Measurements from ENCODE around the gene SEPTIN1. TPM values are rescaled to one million over a fixed set of nuclear protein-coding genes. Genes with fewer than 3 reads are reported as not detected.

SEPTIN1 gene
- total and polyA plus RNA-seq, 2 of the 13 experiments (the other 11 are each of a cell fraction or from before 2014, with no cell fraction given): 0.18 to 0.67 TPM

DNA sequence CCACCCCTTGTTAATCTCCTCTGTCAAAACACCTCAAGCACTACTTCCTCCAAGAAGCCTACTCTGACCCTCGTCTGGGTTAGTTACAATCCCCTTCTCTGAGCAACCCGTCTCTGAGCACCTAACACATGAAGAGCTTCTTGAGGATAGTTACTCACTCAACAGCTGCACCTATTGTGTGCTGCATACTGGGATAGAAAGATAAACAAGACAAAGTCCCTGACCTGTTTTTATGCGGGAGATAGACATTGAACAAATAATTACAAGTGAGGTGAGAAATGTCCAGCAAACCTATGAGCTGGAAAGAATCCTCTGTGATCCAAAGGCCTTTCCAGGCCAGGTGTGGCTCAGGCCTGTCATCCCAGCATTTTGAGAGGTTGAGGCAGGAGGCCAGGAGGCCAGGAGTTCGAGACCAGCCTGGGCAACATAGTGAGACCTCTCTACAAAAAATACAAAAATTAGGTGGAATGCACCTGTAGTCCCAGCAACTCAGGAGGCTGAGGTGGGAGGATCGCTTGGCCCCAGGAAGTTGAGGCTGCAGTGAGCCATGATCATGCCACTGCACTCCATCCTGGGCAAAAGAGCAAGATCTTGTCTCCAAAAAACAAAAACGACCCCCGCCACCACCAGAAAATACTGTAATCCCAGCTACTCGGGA lies 19.5 kb upstream of the SEPTIN1 start (continued):
- TF ChIP-seq ZNF337 (CRISPR knock-in tag; IDR thresholded peaks at IDR 0.05; ENCODE audit: borderline replicate concordance, low read depth): peak; percentile 83; the same call in 1 of the 2 replicates
- TF ChIP-seq ZSCAN31 (CRISPR knock-in tag; IDR thresholded peaks at IDR 0.05; ENCODE audit: low read depth): no peak
- TF ChIP-seq NAIF1 (CRISPR knock-in tag; IDR thresholded peaks at IDR 0.05; ENCODE audit: borderline replicate concordance): no peak
- TF ChIP-seq MIER3 (CRISPR knock-in tag; IDR thresholded peaks at IDR 0.05; ENCODE audit: borderline replicate concordance): peak; percentile 85; the same call in 1 of the 2 replicates
- peak; percentile 76; the same call in 1 of the 2 replicates for TF ChIP-seq ZNF788 (CRISPR knock-in tag; IDR thresholded peaks at IDR 0.05; ENCODE audit: borderline replicate concordance)
- TF ChIP-seq, protein P1, sequence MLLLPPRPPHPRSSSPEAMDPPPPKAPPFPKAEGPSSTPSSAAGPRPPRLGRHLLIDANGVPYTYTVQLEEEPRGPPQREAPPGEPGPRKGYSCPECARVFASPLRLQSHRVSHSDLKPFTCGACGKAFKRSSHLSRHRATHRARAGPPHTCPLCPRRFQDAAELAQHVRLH (CRISPR knock-in tag; IDR thresholded peaks at IDR 0.05; ENCODE audit: borderline replicate concordance, low read depth): peak; percentile 67; the same call in 1 of the 2 replicates
- TF ChIP-seq ZNF546 (CRISPR knock-in tag; conservative IDR thresholded peaks at IDR 0.05): no peak
- TF ChIP-seq ZNF674 (CRISPR knock-in tag; IDR thresholded peaks at IDR 0.05; ENCODE audit: low read depth): no peak
- TF ChIP-seq, protein P2, sequence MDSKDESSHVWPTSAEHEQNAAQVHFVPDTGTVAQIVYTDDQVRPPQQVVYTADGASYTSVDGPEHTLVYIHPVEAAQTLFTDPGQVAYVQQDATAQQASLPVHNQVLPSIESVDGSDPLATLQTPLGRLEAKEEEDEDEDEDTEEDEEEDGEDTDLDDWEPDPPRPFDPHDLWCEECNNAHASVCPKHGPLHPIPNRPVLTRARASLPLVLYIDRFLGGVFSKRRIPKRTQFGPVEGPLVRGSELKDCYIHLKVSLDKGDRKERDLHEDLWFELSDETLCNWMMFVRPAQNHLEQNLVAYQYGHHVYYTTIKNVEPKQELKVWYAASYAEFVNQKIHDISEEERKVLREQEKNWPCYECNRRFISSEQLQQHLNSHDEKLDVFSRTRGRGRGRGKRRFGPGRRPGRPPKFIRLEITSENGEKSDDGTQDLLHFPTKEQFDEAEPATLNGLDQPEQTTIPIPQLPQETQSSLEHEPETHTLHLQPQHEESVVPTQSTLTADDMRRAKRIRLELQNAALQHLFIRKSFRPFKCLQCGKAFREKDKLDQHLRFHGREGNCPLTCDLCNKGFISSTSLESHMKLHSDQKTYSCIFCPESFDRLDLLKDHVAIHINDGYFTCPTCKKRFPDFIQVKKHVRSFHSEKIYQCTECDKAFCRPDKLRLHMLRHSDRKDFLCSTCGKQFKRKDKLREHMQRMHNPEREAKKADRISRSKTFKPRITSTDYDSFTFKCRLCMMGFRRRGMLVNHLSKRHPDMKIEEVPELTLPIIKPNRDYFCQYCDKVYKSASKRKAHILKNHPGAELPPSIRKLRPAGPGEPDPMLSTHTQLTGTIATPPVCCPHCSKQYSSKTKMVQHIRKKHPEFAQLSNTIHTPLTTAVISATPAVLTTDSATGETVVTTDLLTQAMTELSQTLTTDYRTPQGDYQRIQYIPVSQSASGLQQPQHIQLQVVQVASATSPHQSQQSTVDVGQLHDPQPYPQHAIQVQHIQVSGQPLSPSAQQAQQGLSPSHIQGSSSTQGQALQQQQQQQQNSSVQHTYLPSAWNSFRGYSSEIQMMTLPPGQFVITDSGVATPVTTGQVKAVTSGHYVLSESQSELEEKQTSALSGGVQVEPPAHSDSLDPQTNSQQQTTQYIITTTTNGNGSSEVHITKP (CRISPR knock-in tag; IDR thresholded peaks at IDR 0.05; ENCODE audit: low read depth): no peak
- peak; percentile 83; the same call in 1 of the 2 replicates for TF ChIP-seq SSRP1 (CRISPR knock-in tag; IDR thresholded peaks at IDR 0.05)
- no peak for TF ChIP-seq ZNF747 (CRISPR knock-in tag; IDR thresholded peaks at IDR 0.05; ENCODE audit: borderline replicate concordance)
- TF ChIP-seq ZNF556 (CRISPR knock-in tag; IDR thresholded peaks at IDR 0.05; ENCODE audit: borderline replicate concordance): no peak
- TF ChIP-seq ZSCAN12 (CRISPR knock-in tag; IDR thresholded peaks at IDR 0.05): 0 out of 2 replicates have a peak, but pooled peaks have one; percentile 51
- peak; percentile 54; the same call in 1 of the 2 replicates for TF ChIP-seq RAD21 (CRISPR knock-in tag; IDR thresholded peaks at IDR 0.05)
- no peak for TF ChIP-seq HNRNPK (IDR thresholded peaks at IDR 0.05; ENCODE audit: low read depth, low read length, poor library complexity, severe bottlenecking)
- peak; percentile 44; the same call in 1 of the 2 replicates for TF ChIP-seq ZNF121 (CRISPR knock-in tag; IDR thresholded peaks at IDR 0.05)
- TF ChIP-seq RFX1 (IDR thresholded peaks at IDR 0.05): no peak
- no peak for TF ChIP-seq NFYB (CRISPR knock-in tag; IDR thresholded peaks at IDR 0.05)
- peak; percentile 31; the same call in 1 of the 2 replicates for TF ChIP-seq ZNF274 (CRISPR knock-in tag; IDR thresholded peaks at IDR 0.05)
- TF ChIP-seq ZNF713 (CRISPR knock-in tag; IDR thresholded peaks at IDR 0.05): peak; percentile 64; the same call in 1 of the 2 replicates
- no peak for TF ChIP-seq ZBTB42 (CRISPR knock-in tag; IDR thresholded peaks at IDR 0.05)
- peak; percentile 60 for TF ChIP-seq POLR2AphosphoS5 (IDR thresholded peaks at IDR 0.05; ENCODE audit: low read depth, low read length)
- TF ChIP-seq, protein P3, sequence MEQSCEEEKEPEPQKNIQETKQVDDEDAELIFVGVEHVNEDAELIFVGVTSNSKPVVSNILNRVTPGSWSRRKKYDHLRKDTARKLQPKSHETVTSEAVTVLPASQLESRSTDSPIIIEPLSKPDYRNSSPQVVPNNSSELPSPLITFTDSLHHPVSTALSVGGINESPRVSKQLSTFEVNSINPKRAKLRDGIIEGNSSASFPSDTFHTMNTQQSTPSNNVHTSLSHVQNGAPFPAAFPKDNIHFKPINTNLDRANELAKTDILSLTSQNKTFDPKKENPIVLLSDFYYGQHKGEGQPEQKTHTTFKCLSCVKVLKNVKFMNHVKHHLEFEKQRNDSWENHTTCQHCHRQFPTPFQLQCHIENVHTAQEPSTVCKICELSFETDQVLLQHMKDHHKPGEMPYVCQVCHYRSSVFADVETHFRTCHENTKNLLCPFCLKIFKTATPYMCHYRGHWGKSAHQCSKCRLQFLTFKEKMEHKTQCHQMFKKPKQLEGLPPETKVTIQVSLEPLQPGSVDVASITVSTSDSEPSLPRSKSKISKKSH (CRISPR knock-in tag; IDR thresholded peaks at IDR 0.05; ENCODE audit: borderline replicate concordance): no peak
- TF ChIP-seq ZFP41 (CRISPR knock-in tag; IDR thresholded peaks at IDR 0.05; ENCODE audit: borderline replicate concordance): no peak
- peak; percentile 100 for TF ChIP-seq RCOR2 (CRISPR knock-in tag; IDR thresholded peaks at IDR 0.05)
- no peak for TF ChIP-seq ZNF615 (CRISPR knock-in tag; IDR thresholded peaks at IDR 0.05; ENCODE audit: borderline replicate concordance)
- no peak for TF ChIP-seq ATM (IDR thresholded peaks at IDR 0.05; ENCODE audit: borderline replicate concordance)
